NCI-H1417 treated with DMSO at 0.1 percent for 48 hours (cell line): Measurements from ENCODE around the gene FOCAD.
"Not testable (repeated sequence)": the region's sequence is repeated elsewhere in the genome, so short reads cannot be mapped to it uniquely, and the experiment has no call there.

Experiments
- DNase-seq: peaks from one replicate; lab custom pipeline; 2025; lab: John Stamatoyannopoulos, UW

Gene FOCAD, protein sequence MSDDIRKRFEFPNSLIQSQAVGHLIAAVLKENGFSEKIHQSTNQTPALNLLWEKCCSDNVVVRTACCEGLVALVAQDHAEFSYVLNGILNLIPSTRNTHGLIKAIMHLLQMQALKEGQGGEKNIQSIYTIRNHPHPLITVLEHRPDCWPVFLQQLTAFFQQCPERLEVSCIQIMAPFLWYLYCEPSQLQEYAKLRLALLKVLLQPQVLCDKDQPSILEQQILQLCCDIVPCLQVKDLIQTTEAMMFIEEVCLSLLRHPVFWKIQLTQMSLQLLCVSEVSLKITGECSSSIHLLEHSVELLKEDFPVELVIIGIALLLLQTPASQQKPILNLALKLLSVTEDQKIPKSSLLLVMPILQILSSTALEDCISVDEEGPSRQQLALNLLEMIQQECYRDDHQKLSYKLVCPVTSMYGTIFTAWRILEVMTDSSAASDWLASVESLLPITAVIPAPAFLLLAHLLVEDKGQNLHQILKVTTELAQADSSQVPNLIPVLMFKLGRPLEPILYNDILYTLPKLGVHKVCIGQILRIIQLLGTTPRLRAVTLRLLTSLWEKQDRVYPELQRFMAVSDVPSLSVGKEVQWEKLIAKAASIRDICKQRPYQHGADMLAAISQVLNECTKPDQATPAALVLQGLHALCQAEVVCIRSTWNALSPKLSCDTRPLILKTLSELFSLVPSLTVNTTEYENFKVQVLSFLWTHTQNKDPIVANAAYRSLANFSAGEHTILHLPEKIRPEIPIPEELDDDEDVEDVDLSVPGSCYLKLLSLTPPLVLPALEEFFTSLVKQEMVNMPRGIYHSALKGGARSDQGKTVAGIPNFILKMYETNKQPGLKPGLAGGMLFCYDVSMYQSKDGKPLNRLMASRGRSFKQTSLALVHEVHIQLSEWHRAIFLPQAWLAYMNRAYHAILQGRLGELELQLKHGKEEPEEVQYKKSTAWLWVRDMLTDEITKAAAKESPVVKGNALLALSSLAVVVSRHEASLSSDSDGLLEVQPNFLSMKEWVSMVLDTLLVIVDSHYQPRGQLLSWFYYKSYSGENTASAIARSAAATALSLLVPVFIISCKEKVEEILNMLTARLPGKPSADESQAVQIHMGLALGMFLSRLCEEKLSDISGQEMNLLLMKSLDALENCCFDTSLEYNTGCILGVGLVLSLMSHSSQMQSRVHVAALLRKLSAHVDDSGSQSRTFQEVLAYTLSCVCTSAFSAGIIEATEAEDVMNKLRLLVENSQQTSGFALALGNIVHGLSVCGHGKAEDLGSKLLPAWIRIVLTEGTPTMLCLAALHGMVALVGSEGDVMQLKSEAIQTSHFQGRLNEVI (N-terminal part only)

DNA sequence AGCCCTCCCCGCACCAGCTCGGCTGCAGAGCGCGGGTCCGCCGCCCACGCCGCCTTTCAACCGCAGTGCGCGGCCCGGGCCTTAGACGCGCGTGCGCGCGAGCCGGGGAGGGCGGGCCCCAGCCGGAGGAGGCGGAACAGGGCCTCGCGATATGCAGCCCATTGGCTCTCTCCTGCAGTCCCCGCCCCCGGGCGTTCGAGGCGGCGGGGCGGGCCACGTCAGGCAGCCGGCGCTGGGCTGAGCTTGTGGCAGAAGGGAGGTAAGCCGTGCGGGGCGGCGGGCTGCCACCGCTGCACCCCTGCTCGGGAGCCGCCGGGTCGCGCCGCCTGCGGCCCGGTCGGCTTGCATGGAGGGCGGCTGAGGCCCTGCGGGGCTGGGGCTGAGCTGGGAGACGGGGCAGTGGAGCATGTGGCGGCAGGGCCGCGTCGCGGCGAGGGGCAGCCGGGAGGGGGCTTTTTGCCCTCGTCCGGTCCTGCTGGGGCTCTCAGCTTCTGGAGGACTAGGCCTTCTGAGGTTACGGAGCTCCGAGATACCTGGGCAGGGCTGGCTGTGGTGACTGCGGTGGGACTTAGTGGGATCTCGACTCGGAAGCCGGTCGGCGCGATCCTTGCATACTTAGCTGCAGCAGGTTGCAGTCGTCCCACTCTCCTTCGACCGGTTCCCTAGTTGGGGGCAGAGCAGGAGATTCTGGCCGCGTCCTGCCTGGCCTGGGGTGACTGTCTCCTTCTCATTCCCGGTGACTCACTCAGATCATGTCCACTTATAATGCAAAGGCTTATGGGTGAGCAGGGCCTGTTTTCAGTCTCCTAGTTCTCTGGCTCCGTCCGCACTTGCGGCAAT lies at the start of gene FOCAD:
TSS of gene FOCAD (plus strand) at position 225 of the 840 bp plus-strand sequence. CDS start 31,095 bp downstream, outside the sequence.
- peak; percentile 27 for DNase-seq

DNA sequence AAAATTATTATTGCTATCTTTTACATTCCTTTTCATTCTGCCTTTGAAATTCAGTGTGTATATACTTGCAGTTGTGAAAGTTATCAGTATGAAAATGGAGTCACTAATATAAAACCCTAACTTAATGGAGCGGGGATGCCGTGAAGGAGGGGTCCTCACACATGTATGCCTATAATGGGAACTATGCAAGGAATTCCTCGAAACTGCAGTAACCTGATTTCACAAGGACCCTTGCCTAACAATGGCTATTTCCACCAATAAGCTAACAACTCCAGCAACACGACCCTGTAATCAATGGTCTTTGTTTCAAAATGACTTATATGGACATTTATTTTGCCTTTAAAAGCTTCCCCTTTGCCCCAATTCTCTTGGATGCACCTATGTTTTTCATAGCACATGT lies 49.2 kb upstream of the FOCAD start:
- no peak for DNase-seq

DNA sequence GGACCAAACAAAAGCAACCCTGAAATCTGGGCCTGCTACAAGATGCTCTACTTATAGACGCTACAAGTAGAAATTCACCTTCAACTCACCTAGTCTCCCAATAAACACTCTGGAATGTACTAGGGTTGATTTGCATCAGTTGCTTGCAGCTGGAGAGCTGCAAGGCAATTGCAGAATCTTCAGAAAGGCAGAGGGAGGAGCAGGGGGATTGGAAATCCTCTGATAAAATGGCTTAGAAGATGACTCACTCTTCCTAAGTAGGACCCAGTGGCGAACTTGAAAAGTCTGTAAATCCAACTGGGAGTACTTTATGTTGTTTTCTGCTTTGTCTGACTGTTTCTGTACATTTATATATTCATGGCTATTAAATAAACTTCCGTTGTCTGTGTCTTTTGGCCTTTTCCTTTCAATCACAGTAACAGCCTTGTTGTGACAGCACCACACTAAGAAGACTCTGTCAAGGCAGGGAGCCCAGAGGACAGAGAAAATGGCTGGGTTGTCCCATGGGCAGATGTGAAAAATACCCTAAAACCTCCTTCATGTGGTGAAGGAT lies 47.1 kb upstream of the FOCAD start:
- no peak for DNase-seq

DNA sequence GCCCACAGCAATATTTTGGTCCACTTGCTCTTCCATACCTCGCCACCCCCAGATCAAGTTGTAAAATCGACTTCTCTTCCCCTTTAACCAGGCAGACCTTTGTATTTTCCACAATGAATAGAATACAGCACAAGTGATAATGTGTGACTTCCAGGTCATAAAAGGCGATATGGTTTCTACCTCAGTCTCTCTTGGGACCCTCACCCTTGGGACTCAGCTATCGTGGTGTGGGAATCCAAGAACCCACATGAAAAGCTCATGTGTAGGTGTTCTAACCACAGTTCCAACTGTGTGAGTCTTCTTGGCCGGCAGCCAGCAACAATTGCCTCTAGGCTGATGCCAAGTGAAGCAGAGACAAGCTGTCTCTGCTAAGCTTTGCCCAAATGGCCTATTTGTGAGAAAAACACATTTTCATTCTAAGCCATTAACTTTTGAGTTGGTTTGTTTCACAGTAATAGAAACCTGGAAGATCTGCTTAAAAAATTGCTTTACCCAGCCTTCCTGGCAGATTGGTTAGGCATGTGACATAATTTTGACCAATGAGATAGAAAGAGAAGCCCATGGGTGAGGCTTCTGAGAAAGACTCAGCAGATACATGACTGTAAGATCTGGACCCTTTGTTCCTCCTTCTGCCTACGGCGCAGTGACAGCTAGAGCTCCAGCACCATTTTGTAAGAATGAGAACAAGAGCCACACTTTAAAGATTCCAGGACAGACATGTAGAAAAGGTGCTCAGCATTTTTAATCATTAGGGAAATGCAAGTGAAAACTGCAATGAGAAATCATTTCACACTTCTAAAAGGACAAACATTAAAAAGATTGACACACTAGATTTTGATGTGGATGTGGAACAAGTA lies 43.5 kb upstream of the FOCAD start:
- DNase-seq = no peak

DNA sequence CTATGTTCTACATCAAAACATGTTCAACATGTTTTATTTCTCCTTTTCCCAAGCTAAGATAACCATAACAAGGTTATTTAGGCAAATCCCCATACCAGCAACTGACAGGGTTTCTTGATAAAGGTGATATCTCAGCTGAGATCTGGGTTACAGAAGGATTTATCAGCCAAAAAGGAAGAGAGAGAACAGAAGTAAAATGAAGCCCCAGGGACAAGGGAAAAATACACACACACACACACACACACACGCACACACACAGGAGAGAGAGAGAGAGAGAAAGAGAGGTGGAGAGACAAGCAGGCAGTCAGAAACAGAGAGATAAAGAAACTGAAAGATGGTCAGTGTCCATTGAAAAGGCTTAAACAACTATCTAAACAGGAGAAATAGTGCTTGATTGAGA lies 42.0 kb upstream of the FOCAD start:
- DNase-seq = no peak

- no peak for DNase-seq
Measured at GRCh38 chr9:20643660-20644059, 40.4 kb upstream of the FOCAD start.

DNA sequence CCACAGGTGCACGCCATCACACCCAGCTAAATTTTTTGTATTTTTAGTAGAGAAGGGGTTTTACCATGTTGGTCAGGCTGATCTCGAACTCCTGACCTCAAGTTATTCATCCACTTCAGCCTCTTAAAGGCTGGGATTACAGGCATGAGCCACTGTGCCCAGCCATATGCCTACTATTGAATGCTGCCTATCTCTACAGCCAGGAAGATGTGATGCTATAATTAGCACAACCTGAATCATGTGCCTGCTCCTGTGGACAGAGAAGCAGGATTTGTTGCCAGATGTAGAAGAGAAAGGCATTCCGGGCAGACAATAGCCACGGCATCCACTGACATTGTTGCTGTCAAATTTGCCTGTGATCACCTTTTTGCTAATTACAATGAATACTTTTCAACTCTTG lies 37.4 kb upstream of the FOCAD start:
- DNase-seq = no peak

GRCh38 chr9:20649381-20649780 lies 34.7 kb upstream of the FOCAD start:
- DNase-seq = no peak

GRCh38 chr9:20650313-20650712 lies 33.7 kb upstream of the FOCAD start:
- DNase-seq = no peak

- DNase-seq = no peak
Measured at GRCh38 chr9:20650750-20651299, 33.2 kb upstream of the FOCAD start.

- no peak for DNase-seq
Measured at GRCh38 chr9:20651939-20652338, 32.1 kb upstream of the FOCAD start.

- DNase-seq = not testable (repeated sequence)
Measured at GRCh38 chr9:20658246-20658667, 25.8 kb upstream of the FOCAD start.

DNA sequence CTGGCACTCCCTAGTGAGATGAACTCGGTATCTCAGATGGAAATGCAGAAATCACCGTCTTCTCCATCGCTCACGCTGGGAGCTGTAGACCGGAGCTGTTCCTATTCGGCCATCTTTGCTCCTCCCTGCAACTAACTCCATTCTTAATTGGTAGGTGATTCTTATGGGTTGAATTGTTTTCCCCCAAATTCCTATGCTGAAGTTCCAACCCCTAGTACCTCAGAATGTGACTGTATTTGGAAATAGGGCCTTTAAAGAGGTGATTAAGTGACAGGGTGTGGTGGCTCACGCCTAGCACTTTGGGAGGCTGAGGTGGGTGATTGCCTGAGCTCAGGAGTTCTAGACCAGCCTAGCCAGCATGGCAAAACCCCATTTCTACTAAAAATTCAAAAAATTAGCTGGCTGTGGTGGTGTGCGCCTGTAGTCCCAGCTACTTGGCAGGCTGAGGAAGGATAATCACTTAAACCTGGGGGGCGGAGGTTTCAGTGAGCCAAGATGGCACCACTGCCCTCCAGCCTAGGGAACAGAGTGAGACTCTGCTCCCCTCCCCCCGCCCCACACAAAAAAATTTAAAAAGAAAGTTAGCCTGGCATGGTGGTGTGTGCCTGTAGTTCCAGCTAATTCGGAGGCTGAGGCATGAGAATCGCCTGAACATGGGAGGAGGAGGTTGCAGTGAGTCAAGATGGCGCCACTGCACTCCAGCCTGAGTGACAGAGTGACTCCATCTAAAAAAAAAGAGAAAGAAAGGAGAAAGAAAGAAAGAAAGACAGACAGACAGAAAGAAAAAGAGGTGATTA lies 25.2 kb upstream of the FOCAD start:
- no peak for DNase-seq

DNA sequence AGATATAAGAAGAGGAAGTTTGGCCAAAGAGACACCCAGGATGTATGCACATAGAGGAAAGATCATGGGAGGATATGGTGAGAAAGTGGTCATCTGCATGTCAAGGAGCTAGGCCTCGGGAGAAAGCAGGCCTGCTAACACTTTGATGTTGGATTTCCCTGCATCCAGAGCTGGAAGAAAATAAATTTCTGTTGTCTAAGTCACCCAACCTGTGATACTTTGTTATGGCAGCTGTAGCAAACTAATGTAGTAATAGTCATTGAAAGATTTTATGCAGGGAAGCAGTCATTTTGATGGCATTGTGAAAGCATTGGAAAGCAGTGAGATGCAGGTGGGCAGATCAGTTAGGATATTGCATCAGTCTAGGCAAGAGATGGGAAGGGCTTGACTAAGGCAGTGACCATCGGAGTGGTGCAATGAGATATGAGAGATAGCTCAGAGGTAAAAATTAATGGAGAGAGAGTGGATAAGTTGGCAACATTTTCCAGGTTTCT lies 24.5 kb upstream of the FOCAD start:
- DNase-seq = no peak

DNA sequence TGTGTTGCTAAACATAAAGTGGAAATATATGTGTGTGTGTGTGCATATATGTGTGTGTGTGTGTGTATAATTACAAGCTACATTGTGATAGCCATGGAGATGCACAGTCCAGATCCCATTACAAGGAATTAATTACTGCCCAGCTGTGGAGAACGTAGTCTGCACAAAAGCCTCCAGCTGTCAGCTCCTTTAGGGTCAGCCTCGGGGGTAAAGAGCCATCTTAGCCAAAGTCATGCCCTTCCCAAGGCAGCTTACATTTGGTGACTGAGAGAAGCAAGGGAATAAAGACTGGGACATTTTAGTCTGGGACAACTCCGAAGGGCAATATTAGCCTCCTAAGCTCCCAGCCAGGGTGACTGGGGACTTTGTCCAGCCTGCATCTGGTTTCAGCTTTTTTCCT lies 21.9 kb upstream of the FOCAD start:
- DNase-seq = no peak

- DNase-seq = no peak
Measured at GRCh38 chr9:20663133-20663532, 20.9 kb upstream of the FOCAD start.

DNA sequence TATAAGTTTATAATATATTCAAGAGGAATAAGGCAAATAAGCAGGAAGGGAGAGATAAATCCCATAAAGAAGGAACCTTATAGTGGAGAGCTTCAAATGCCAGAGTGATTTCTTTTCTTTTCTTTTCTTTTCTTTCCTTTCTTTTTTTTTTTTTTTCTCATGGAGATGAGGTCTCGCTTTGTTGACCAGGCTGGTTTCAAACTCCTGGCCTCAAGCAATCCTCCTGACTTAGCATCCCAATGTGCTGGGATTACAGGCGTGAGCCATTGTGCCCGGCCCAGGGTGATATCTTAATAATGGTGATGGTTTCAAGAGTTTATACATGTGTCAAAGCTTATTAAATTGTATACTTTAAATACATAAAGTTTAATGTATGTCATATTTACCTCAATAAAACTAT lies 19.6 kb upstream of the FOCAD start:
- DNase-seq = no peak

GRCh38 chr9:20670395-20670794 lies 13.7 kb upstream of the FOCAD start:
- DNase-seq = no peak

DNA sequence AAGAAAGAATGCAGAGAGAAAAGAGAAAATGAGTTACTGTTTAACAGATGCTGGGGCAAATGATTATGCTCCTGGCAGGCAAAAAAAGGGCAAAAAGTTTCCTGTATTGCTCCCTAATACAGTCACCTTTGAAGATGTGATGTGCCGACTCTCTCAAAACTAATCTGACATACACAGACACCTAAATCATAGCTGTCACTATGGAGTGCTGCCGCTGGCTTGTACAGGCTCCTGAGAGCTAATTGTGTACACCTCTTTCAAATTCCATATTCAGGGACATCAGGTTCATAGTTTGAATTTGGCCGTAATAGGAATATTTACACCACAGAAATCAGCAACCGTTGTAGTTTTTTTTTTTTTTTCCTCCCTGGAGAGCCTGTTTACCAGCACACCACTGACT lies 12.4 kb upstream of the FOCAD start:
- no peak for DNase-seq
